Esophagus squamous epithelium (tissue), 5 donors: ENCODE data around the gene PDGFRB. TPM values are rescaled to one million over a fixed set of nuclear protein-coding genes. Genes with fewer than 3 reads are reported as not detected.
A peak's percentile ranks its signal among the peaks of the same experiment; 100 is the strongest.

ENCODE experiments used
- DNase-seq: peaks from one replicate; lab custom pipeline; 2025; lab: John Stamatoyannopoulos, UW
- H3K27ac ChIP-seq, 4 donors: fragments of 200-600 bp; sonication (generic); one replicate each; pipeline ENCODE4 v1.5.1; 2016 to 2019; ENCODE audit warnings: mild to moderate bottlenecking in 1 of 4
- H3K27me3 ChIP-seq, 4 donors: fragments of 200-600 bp; sonication (generic); 1 replicate in 3 of 4; 2 replicates in 1 of 4; pipeline versions ENCODE4 v1.5.1 to v1.6.0; 2017 to 2021; ENCODE audit warnings: antibody characterized with exemption in 1 of 4
- H3K36me3 ChIP-seq, 3 donors: fragments of 200-600 bp; sonication (generic); one replicate each; pipeline ENCODE4 v1.5.1; 2016 to 2019
- H3K4me1 ChIP-seq, 3 donors: fragments of 200-600 bp; sonication (generic); one replicate each; pipeline ENCODE4 v1.5.1; 2017 to 2019
- H3K4me3 ChIP-seq, 4 donors: fragments of 200-600 bp; sonication (generic); 1 replicate in 3 of 4; 2 replicates in 1 of 4; pipeline ENCODE4 v1.5.1; 2016 to 2019; ENCODE audit warnings: mild to moderate bottlenecking in 2 of 4, moderate library complexity in 1 of 4
- H3K9me3 ChIP-seq, 3 donors: fragments of 200-600 bp; sonication (generic); one replicate each; pipeline ENCODE4 v1.5.1; 2016 to 2019
- POLR2A ChIP-seq, 4 donors: fragments of 450-650 bp; IDR thresholded peaks; one replicate each; pipeline ENCODE4 v1.6.1; 2017; ENCODE audit warnings: antibody characterized with exemption in 4 of 4, mild to moderate bottlenecking in 4 of 4, moderate library complexity in 3 of 4
- WGBS, 2 donors: methylation state at CpG; one replicate each; pipeline ENCODE4 v1.1.5; 2018; 5-methylcytosine and 5-hydroxymethylcytosine counted together
- intact Hi-C: fragments of 100-400 bp; cut with DNase I; formaldehyde crosslinking; loops from one replicate; pipeline ENCODE4 v1.15.0; 2022
- total RNA-seq, 4 donors: library from RNA; depleted of rRNA; stranded (reverse); fragments of >200 nt; gene quantifications; one replicate each; pipeline ENCODE4 v1.1.0, GENCODE V29; 2016
- TF ChIP-seq, protein P1 (sequence below), 6 experiments: fragments of 450-650 bp in 4 of 6; fragments of 200-600 bp in 2 of 6; sonication (generic) in 2 of 6; IDR thresholded peaks; one replicate each; pipeline ENCODE4 v1.5.1; 2016 to 2019; ENCODE audit warnings: antibody characterized with exemption in 6 of 6, mild to moderate bottlenecking in 4 of 6, moderate library complexity in 4 of 6
- donor health status: DM: yes; HTN: yes; CAD: no.

Gene PDGFRB
- total RNA-seq = 10 to 100 TPM in 3 of 4 donors, 1 to 10 TPM in 1; 5.6 to 51.7 (median 31.0) TPM

DNA sequence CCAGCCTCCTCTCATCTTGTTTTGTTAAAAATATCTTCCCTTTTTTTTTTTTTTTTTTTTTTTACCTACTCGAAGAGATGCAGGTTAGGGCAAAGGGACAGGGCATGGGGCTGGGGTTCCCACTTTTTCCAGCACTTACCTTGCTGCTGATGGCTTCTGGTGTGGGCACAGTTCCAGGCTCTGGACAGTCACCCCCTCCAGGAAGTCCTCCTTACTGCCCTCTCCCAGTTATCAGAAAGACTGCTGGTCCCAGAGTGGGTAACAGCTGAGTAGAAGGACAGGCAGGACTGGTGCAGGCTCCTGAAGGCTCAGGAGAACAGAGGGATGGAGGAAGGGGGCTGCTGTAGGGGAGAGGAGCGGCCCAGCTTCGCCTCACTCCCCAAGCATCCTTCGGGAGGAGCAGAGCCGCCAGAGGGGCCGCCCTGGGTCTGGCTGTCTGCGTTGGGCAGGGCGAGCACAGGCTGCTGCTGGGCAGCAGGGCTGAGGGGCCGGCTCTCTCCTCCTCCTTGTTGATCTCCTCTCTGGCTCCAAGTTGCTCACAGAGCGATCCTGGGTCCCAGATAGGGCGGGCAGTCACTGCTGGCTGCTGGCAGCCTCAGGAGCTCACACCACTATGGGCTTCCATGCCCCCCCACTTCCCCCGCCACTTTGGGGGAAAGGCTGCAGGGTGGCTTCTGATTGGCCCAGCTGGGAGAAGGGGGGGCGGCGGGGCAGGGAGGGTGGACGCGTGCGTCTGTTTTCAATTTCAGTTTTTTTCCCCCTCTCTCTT lies at the start of gene PDGFRB:
TSS of gene PDGFRB (minus strand) at position 588 of the 769 bp plus-strand sequence. CDS start 18,798 bp downstream, outside the sequence.
- Histone ChIP-seq H3K4me1 (peaks cover 9 to 77% (median 13%) of the 10 kb centered on the region in 3 donors), H3K4me3 (peak within 1 kb of the TSS; percentile 20 to 66 (median 49)), H3K27ac (peak within 1 kb of the TSS; percentile 74 to 91 (median 89)), H3K9me3 (no peaks in the 10 kb centered on the region), H3K27me3 (peaks cover 0 to 59% (median 0%) of the 10 kb centered on the region in 4 donors), H3K36me3 (no peaks in the 10 kb centered on the region)
- TF ChIP-seq, protein P1, sequence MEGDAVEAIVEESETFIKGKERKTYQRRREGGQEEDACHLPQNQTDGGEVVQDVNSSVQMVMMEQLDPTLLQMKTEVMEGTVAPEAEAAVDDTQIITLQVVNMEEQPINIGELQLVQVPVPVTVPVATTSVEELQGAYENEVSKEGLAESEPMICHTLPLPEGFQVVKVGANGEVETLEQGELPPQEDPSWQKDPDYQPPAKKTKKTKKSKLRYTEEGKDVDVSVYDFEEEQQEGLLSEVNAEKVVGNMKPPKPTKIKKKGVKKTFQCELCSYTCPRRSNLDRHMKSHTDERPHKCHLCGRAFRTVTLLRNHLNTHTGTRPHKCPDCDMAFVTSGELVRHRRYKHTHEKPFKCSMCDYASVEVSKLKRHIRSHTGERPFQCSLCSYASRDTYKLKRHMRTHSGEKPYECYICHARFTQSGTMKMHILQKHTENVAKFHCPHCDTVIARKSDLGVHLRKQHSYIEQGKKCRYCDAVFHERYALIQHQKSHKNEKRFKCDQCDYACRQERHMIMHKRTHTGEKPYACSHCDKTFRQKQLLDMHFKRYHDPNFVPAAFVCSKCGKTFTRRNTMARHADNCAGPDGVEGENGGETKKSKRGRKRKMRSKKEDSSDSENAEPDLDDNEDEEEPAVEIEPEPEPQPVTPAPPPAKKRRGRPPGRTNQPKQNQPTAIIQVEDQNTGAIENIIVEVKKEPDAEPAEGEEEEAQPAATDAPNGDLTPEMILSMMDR (IDR thresholded peaks at IDR 0.05) = no peak
- TF ChIP-seq POLR2A (IDR thresholded peaks at IDR 0.05) = peak in 2 of 4 donors; percentile 76 to 87
- intact Hi-C loops = no loop called here
- 5 to 8% methylated on average over 8 to 9 of the region's 17 CpGs for WGBS, 2 donors
- no peak for DNase-seq

- DNase-seq = no peak
- no peak for TF ChIP-seq POLR2A (IDR thresholded peaks at IDR 0.05)
- TF ChIP-seq, protein P1 (IDR thresholded peaks at IDR 0.05) = no peak
- Histone ChIP-seq H3K36me3 (no peaks in the 10 kb centered on the region), H3K9me3 (no peaks in the 10 kb centered on the region), H3K4me1 (peaks cover 0 to 11% (median 10%) of the 10 kb centered on the region in 3 donors), H3K27me3 (peaks cover 0 to 11% (median 0%) of the 10 kb centered on the region in 4 donors), H3K4me3 (no peak overlapping the region), H3K27ac (no peak overlapping the region)
- 100% methylated on average over 2 of the region's 13 CpGs; no CpG with 5 or more reads in 1 of the 2 donors for WGBS, 2 donors
- intact Hi-C loops = no loop called here
These were observed 48.9 kb upstream of the PDGFRB start for GRCh38 chr5:150204590-150204960.

DNA sequence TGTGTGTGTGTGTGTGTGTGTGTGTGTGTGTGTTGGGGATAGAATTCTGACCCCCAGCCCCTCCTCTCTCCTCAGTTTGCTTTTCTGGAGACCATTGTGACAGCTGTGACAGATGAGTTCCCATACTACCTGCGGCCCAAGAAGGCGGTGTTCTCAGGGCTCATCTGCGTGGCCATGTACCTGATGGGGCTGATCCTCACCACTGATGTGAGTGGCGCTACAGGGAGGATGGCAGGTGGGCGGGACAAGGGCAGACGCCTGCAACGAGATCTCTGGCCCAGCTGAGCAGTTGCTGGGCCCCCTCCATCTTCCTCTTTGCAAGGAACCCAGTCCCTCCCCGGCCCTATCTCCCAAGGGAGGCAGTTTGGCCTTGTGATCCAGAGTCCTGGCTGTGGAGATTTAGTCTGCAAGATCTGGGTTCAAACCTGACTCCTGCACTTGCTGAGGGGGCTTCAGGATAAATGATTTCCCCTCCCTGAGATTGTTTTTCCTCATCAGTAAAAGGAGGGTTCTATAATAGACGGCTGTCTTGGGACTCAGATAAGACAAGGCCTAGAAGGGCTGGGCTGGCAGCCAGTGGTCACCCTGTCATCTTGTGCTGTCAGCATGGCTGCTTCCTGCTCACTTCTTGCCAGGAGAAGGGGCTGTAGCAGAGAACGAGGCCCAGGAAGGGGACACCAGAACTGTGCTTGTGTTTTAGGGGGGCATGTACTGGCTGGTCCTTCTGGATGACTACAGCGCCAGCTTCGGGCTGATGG lies 48.4 kb upstream of the PDGFRB start:
- no peak for DNase-seq
- 73 to 81% methylated on average over 4 to 6 of the region's 12 CpGs for WGBS, 2 donors
- Histone ChIP-seq H3K4me3 (no peak overlapping the region), H3K27ac (no peak overlapping the region), H3K36me3 (no peaks in the 10 kb centered on the region), H3K4me1 (peaks cover 0 to 7% (median 6%) of the 10 kb centered on the region in 3 donors), H3K27me3 (peaks cover 0 to 14% (median 0%) of the 10 kb centered on the region in 4 donors), H3K9me3 (no peaks in the 10 kb centered on the region)
- intact Hi-C loops = no loop called here
- TF ChIP-seq, protein P1 (IDR thresholded peaks at IDR 0.05) = no peak
- no peak for TF ChIP-seq POLR2A (IDR thresholded peaks at IDR 0.05)

DNA sequence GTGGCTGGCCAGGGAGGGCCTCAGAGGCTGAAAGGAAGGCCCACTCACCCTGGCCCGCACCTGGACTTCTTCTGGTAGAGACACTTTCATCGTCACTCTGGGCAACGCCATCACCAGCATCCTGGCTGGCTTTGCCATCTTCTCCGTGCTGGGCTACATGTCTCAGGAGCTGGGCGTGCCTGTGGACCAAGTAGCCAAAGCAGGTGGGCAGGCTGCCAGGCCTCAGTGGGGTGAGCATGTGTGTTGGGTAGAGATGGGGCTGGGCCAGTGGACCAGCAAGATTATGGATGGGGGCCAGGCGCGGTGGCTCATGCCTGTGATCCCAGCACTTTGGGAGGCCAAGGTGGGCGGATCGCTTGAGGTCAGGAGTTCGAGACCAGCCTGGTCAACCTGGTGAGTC lies 46.9 kb upstream of the PDGFRB start:
- Histone ChIP-seq H3K4me3 (no peak overlapping the region), H3K27me3 (peaks cover 0 to 11% (median 0%) of the 10 kb centered on the region in 4 donors), H3K4me1 (no peaks in the 10 kb centered on the region), H3K9me3 (no peaks in the 10 kb centered on the region), H3K36me3 (no peaks in the 10 kb centered on the region), H3K27ac (no peak overlapping the region)
- DNase-seq = no peak
- intact Hi-C loops = no loop called here
- no peak for TF ChIP-seq POLR2A (IDR thresholded peaks at IDR 0.05)
- TF ChIP-seq, protein P1 (IDR thresholded peaks at IDR 0.05) = no peak
- 96 to 99% methylated on average over 4 to 8 of the region's 10 CpGs for WGBS, 2 donors
